GM12872 (cell line): ENCODE results near the gene DERA.

ENCODE experiments used
- CTCF ChIP-seq: IDR thresholded peaks from 3 replicates; pipeline ENCODE4 v1.5.1; 2011; ENCODE audit warnings: low read depth, mild to moderate bottlenecking, low read length, moderate library complexity; ENCODE audit not compliant: insufficient read depth

DERA gene

DNA sequence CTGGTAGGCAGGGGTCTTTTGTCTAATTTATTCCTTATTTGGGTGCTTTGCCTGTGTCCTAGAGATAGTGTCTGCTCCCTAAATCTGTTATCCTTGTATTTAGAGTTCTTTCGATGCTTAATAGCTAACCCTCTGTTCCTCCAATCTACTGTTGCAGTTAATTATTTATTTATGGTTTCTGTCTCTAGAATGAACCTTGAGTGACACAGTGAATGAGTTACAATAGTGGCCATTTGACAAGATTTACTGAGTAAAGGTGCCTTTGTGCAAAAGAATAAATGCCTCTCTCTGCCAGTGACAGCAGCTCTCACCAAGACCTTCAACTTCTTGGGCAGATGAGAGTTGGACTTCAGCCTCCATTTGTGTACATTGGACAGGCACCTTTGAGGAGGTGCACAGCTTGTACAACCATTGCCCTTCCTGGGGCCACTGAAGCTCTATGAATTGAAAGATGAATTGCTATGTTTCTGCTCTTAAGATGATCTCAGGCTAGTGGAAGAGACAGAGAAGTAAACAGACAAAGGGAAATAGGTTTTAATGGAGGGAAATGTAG, 165.9 kb downstream of the DERA start:
- TF ChIP-seq CTCF = no peak

DNA sequence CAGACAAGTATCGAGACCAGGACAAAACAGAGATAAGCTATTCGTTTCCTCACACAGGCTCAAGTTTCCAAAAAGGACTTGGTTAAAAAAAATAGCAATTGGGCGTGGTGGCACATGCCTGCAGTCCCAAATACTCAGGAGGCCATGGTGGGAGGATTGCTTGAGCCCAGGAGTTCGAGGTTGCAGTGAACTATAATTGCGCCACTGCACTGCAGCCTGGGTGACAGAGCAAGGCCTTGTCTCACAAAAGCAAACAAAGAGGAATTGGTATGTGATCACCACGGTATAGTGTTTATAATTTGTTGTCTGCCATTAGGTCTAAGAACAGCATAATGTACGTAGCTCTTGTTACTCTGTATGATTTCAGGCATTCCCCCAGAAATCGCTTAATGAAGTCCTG, 175.3 kb downstream of the DERA start:
- TF ChIP-seq CTCF = no peak

DNA sequence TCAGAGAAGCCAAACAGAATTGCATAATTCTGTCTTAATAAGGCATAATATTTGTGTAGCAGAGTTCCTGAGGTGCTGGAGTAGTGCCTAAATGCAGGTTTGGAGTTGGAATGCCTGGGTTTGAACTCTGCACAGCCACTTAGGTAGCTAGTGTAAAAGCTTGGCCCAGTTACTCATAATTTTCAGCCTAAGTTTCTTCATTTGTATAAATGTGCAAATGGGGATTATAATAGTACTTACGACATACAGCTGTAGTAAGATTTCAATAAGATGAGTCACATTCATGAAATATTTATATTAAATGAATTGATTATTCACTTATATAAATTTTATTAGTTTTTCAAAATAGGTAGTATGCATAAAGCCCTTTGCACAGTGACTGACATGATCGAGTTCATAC, 175.8 kb downstream of the DERA start:
- no peak for TF ChIP-seq CTCF
